RWPE1 (cell line): Measurements from ENCODE around the gene FGR.

Source experiments
- CTCF ChIA-PET: fragments of 350-600 bp; sonication (Branson Sonifier 250); formaldehyde crosslinking; extraction: SDS; loops from one replicate; lab custom pipeline; 2021; lab: Yijun Ruan, JAX
- POLR2A ChIA-PET: fragments of 400-600 bp; formaldehyde crosslinking; extraction: SDS; loops from one replicate; lab custom pipeline; 2020; ENCODE audit warnings: antibody characterized with exemption; ENCODE audit not compliant: low non-redundant PET; lab: Yijun Ruan, JAX
- DNase-seq: peaks from one replicate; pipeline ENCODE4 v3.0.0; 2012; ENCODE audit warnings: low spot score
- H3K27ac ChIP-seq: fragments of 450-650 bp; 2 replicates; pipeline ENCODE4 v1.5.1; 2017
- CTCF ChIP-seq: fragments of 450-650 bp; conservative IDR thresholded peaks from 2 replicates; pipeline ENCODE4 v1.5.1; 2017; ENCODE audit warnings: low read depth, mild to moderate bottlenecking

FGR gene

GRCh38 chr1:27574871-27575831, 59.8 kb downstream of the FGR start:
- peak; percentile 78 for DNase-seq
- H3K27ac ChIP-seq = peak overlapping the region; percentile 98
- TF ChIP-seq CTCF = peak; percentile 30; the same call in 1 of the 2 replicates
- ChIA-PET POLR2A (interaction anchor here (0.6 to 0.8 kb wide), 2 partner anchors 27 to 38 kb away, joined by 3 to 7 read pairs; no protein-coding TSS in a partner anchor), CTCF (interaction anchor here (0.6 to 1.7 kb wide), 6 partner anchors 11 to 274 kb away, joined by 3 to 8 read pairs (median 4); no protein-coding TSS in a partner anchor)

GRCh38 chr1:27574001-27574781, 60.8 kb downstream of the FGR start:
- H3K27ac ChIP-seq = peak overlapping the region; percentile 98
- no peak for TF ChIP-seq CTCF
- ChIA-PET CTCF (interaction anchor here (0.6 to 1.7 kb wide), 6 partner anchors 10 to 273 kb away, joined by 3 to 8 read pairs (median 4); no protein-coding TSS in a partner anchor), POLR2A (no interaction called here)
- no peak for DNase-seq

GRCh38 chr1:27572679-27573426, 62.1 kb downstream of the FGR start:
- H3K27ac ChIP-seq = peak overlapping the region; percentile 98
- no peak for DNase-seq
- TF ChIP-seq CTCF = no peak
- ChIA-PET CTCF (interaction anchor here (0.6 to 0.7 kb wide), 4 partner anchors 16 to 37 kb away, joined by 3 to 6 read pairs (median 4); no protein-coding TSS in a partner anchor), POLR2A (interaction anchor here (0.5 kb wide), 1 partner anchor 22 kb away, joined by 3 read pairs; no protein-coding TSS in a partner anchor)

GRCh38 chr1:27572019-27572678, 62.8 kb downstream of the FGR start:
- peak overlapping the region; percentile 98 for H3K27ac ChIP-seq
- ChIA-PET CTCF (interaction anchor here (0.7 to 4.9 kb wide), 3 partner anchors 15 to 37 kb away, joined by 5 to 46 read pairs (median 6); no protein-coding TSS in a partner anchor), POLR2A (interaction anchor here (0.5 kb wide), 1 partner anchor 23 kb away, joined by 3 read pairs; no protein-coding TSS in a partner anchor)
- no peak for DNase-seq
- TF ChIP-seq CTCF = no peak

GRCh38 chr1:27571439-27572018, 63.5 kb downstream of the FGR start:
- H3K27ac ChIP-seq = peak overlapping the region; percentile 98
- no peak for TF ChIP-seq CTCF
- DNase-seq = no peak
- ChIA-PET CTCF (interaction anchor here (0.7 to 4.9 kb wide), 2 partner anchors 14 to 35 kb away, joined by 3 to 46 read pairs; no protein-coding TSS in a partner anchor), POLR2A (no interaction called here)
